ENCODE data around the gene PPM1H. TPM values are rescaled to one million over a fixed set of nuclear protein-coding genes. Genes with fewer than 3 reads are reported as not detected.

Gene PPM1H
- total and polyA plus RNA-seq, 10 of the 15 experiments (the other 5 are each of a cell fraction or from before 2014, with no cell fraction given), result 0.11 to 0.83 (median 0.49) TPM

DNA sequence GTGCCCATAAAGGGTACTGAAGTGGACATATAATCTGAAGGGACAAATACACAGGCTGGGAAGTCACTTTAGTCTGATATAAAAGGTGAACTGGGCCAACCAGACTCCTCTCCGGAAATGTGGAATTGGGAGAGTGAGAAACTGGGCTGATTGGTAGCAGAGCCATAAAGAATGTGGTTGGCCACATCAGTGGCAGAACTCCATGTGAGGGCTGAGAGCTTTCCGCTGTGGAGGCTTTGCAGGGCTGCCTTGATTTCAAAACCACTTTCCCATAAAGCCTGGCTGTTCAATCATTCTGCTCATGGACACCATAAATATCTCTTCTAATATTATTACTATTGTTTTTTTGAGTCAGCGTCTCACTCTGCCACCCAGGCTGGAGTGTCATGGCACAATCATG, 248.0 kb downstream of the PPM1H start (continued):
- no peak for TF ChIP-seq STAT1 (conservative IDR thresholded peaks at IDR 0.05)
- no peak for TF ChIP-seq HDAC2 (IDR thresholded peaks at IDR 0.05)
- no peak for TF ChIP-seq MEF2A (IDR thresholded peaks at IDR 0.05; ENCODE audit: insufficient read depth, low read depth, low read length)
- no peak for TF ChIP-seq PML (IDR thresholded peaks at IDR 0.05; ENCODE audit: low read length)
- no peak for TF ChIP-seq ZSCAN29 (IDR thresholded peaks at IDR 0.05)
- no peak for TF ChIP-seq CBX5 (IDR thresholded peaks at IDR 0.05; ENCODE audit: low read depth)
- no peak for TF ChIP-seq MYC (IDR thresholded peaks at IDR 0.05; ENCODE audit: insufficient read depth, insufficient read length, insufficient replicate concordance, low read length, severe bottlenecking)
- TF ChIP-seq NBN (IDR thresholded peaks at IDR 0.05), result no peak
- no peak for TF ChIP-seq SIX5 (IDR thresholded peaks at IDR 0.05; ENCODE audit: low read depth, low read length, severe bottlenecking)

DNA sequence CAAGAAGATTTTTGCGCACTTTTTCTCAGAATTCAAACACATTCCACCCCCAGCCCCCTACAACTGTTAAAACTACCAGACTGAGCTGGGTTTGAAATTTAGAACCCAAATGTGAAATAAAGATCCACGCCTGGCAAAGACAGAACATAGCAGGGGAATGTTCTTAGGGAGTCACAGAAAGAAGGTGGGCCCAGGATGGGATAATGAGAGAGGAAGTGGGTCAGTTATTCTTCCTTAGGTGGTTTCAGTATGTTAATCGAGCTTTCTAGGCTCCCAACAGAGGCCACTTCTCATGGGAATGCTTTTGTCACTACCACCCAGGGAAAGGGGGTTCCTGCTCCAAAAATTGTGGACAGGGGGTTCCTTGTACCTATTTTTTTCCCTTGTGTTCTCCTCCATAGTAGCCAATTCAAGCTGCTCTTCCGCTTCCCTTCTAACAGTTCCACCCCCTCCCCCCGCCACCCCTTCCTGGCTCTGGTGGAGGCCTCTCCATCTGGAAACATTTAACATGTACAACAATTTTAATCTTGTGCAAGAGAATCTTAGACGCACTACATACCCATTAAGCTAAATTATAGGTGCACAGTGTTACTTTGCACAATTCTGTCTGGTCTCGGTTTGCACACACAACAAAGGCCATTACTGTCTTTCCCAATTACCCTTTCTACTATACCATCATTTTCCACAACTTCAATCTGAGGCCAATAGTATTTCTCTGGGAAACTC, 250.2 kb downstream of the PPM1H start:
- H3K79me2 ChIP-seq (ENCODE audit: control insufficient read depth, insufficient read depth, low read length), result no peaks in the 10 kb centered on the region
- no peak overlapping the region for H2AFZ ChIP-seq (ENCODE audit: control insufficient read depth, low read depth, low read length)
- no peaks in the 10 kb centered on the region for H3K36me3 ChIP-seq (ENCODE audit: control insufficient read depth in 2 of 2, insufficient read depth in 2 of 2, low read length in 1 of 2)
- DNase-seq (ENCODE audit: low read depth, low spot score) (no peak), FAIRE-seq (no peak), ATAC-seq (no peak)
- no TSS peak for BruUV-seq (replicated peaks)
- H3K27me3 ChIP-seq (replicated peaks in 1 of 2; ENCODE audit: control insufficient read depth in 2 of 2, insufficient read depth in 2 of 2, low read length in 1 of 2), result no peaks in the 10 kb centered on the region
- no peak overlapping the region for H3K27ac ChIP-seq (ENCODE audit: control insufficient read depth, insufficient read depth)
- intact Hi-C loops (cut with micrococcal nuclease; ENCODE audit: unreplicated experiment) (no loop called here), in situ Hi-C loops (cut with MboI) (no loop called here)
- WGBS (ENCODE audit: insufficient coverage, insufficient replicate concordance, low lambda C conversion rate, missing lambda C conversion rate), result 65% methylated on average over 7 of the region's 7 CpGs
- H3K9ac ChIP-seq (ENCODE audit: control insufficient read depth, insufficient read depth, low read length), result no peak overlapping the region
- H3K4me3 ChIP-seq, result no peak overlapping the region
- H3K4me1 ChIP-seq (ENCODE audit: control insufficient read depth, insufficient read depth, low read length), result no peaks in the 10 kb centered on the region
- TF ChIP-seq GATAD2B (conservative IDR thresholded peaks at IDR 0.05; ENCODE audit: low read depth), result no peak
- ChIA-PET CTCF (no interaction called here), SMC1A (ENCODE audit: uncharacterized antibody, unreplicated experiment) (interaction anchor here (1.0 to 1.6 kb wide), 2 partner anchors 10 to 79 kb away, joined by 3 to 4 read pairs; no protein-coding TSS in a partner anchor), RAD21 (ENCODE audit: unreplicated experiment) (interaction anchor here (0.8 to 1.9 kb wide), 2 partner anchors 10 to 80 kb away, joined by 3 to 6 read pairs; no protein-coding TSS in a partner anchor), POLR2A (interaction anchor here (1.3 kb wide), 1 partner anchor 9 kb away, joined by 3 read pairs; no protein-coding TSS in a partner anchor)
- no peak overlapping the region for H3K4me2 ChIP-seq (ENCODE audit: control insufficient read depth, insufficient read depth)
- no peaks in the 10 kb centered on the region for H3K9me3 ChIP-seq (replicated peaks; ENCODE audit: control insufficient read depth, insufficient read depth, low read length)
- H4K20me1 ChIP-seq (ENCODE audit: control insufficient read depth, insufficient read depth), result no peaks in the 10 kb centered on the region

Data from GM12878 (cell line).